WTC11 (cell line): Measurements from ENCODE around the gene CD44. TPM values are rescaled to one million over a fixed set of nuclear protein-coding genes. Genes with fewer than 3 reads are reported as not detected.

Source experiments
- ATAC-seq: fragments of 200-7000 bp; cut with Tn5 transposase; 2 replicates; pipeline ENCODE4 v1.10.0; 2021; ENCODE audit warnings: mild to moderate bottlenecking, moderate library complexity
- CTCF ChIA-PET: fragments of 300-600 bp; sonication (Branson Sonifier 250); formaldehyde crosslinking; loops from one replicate; lab custom pipeline; 2021; ENCODE audit warnings: antibody characterized with exemption; lab: Charles Lee
- POLR2A ChIA-PET: fragments of 350-600 bp; sonication (Branson Sonifier 250); formaldehyde crosslinking; loops from one replicate; lab custom pipeline; 2021; ENCODE audit warnings: antibody characterized with exemption; lab: Charles Lee
- DNase-seq: peaks from one replicate; pipeline ENCODE4 v3.0.0; 2021; ENCODE audit warnings: low spot score
- H3K27ac Mint-ChIP-seq: 2 replicates; pipeline ENCODE4 v1.8.0; 2021; ENCODE audit warnings: mixed read lengths
- H3K27me3 Mint-ChIP-seq: 2 replicates; pipeline ENCODE4 v1.8.0; 2021; ENCODE audit warnings: low read depth, mild to moderate bottlenecking, moderate library complexity, mixed read lengths
- H3K36me3 Mint-ChIP-seq: 2 replicates; pipeline ENCODE4 v1.8.0; 2021; ENCODE audit warnings: mixed read lengths
- H3K4me1 Mint-ChIP-seq: 2 replicates; pipeline ENCODE4 v1.8.0; 2022; ENCODE audit warnings: mixed read lengths
- H3K4me3 Mint-ChIP-seq: 2 replicates; pipeline ENCODE4 v1.8.0; 2021; ENCODE audit warnings: mild to moderate bottlenecking, moderate library complexity, mixed read lengths
- H3K9me3 Mint-ChIP-seq: 2 replicates; pipeline ENCODE4 v1.8.0; 2021; ENCODE audit warnings: mixed read lengths
- CREM ChIP-seq: sonication (generic); formaldehyde crosslinking; IDR thresholded peaks from 2 replicates; pipeline ENCODE4 v1.8.1; 2022; ENCODE audit warnings: mild to moderate bottlenecking, missing genetic modification reagents, moderate library complexity
- EMX1 ChIP-seq: fragments of 250-450 bp; sonication (Bioruptor Pico); IDR thresholded peaks from 2 replicates; pipeline ENCODE4 v1.8.0; 2021; ENCODE audit warnings: mild to moderate bottlenecking
- FOXJ3 ChIP-seq: sonication (generic); formaldehyde crosslinking; IDR thresholded peaks from 2 replicates; pipeline ENCODE4 v1.9.0; 2021; ENCODE audit warnings: missing genetic modification reagents, mild to moderate bottlenecking, borderline replicate concordance
- FOXK1 ChIP-seq: sonication (generic); formaldehyde crosslinking; IDR thresholded peaks from 2 replicates; pipeline ENCODE4 v1.8.0; 2022; ENCODE audit warnings: mild to moderate bottlenecking, moderate library complexity, missing genetic modification reagents
- GTF2I ChIP-seq: fragments of 250-450 bp; sonication (Bioruptor Pico); conservative IDR thresholded peaks from 2 replicates; pipeline ENCODE4 v1.4.0; 2021; ENCODE audit warnings: mild to moderate bottlenecking
- IRF2 ChIP-seq: sonication (generic); formaldehyde crosslinking; IDR thresholded peaks from 2 replicates; pipeline ENCODE4 v1.8.0; 2022; ENCODE audit warnings: low read depth, missing genetic modification reagents, borderline replicate concordance
- JAZF1 ChIP-seq: fragments of 250-450 bp; sonication (Bioruptor Pico); IDR thresholded peaks from 2 replicates; pipeline ENCODE4 v1.9.0; 2021; ENCODE audit warnings: moderate library complexity, mild to moderate bottlenecking, inconsistent platforms
- NFATC4 ChIP-seq: fragments of 250-450 bp; sonication (Bioruptor Pico); IDR thresholded peaks from 2 replicates; pipeline ENCODE4 v1.9.0; 2021; ENCODE audit warnings: mild to moderate bottlenecking
- NFE2L1 ChIP-seq: sonication (generic); formaldehyde crosslinking; IDR thresholded peaks from 2 replicates; pipeline ENCODE4 v1.8.1; 2023; ENCODE audit warnings: missing genetic modification reagents
- OVOL2 ChIP-seq: fragments of 250-450 bp; sonication (Bioruptor Pico); IDR thresholded peaks from 2 replicates; pipeline ENCODE4 v1.9.0; 2021; ENCODE audit warnings: mild to moderate bottlenecking, borderline replicate concordance
- RELA ChIP-seq: sonication (generic); formaldehyde crosslinking; IDR thresholded peaks from 2 replicates; pipeline ENCODE4 v1.8.1; 2022; ENCODE audit warnings: missing genetic modification reagents, mild to moderate bottlenecking, borderline replicate concordance
- SP1 ChIP-seq: sonication (generic); formaldehyde crosslinking; conservative IDR thresholded peaks from 2 replicates; pipeline ENCODE4 v1.8.1; 2022; ENCODE audit warnings: missing genetic modification reagents
- ZNF232 ChIP-seq: sonication (generic); formaldehyde crosslinking; IDR thresholded peaks from 2 replicates; pipeline ENCODE4 v1.8.0; 2022; ENCODE audit warnings: mild to moderate bottlenecking, missing genetic modification reagents
- ZNF423 ChIP-seq: fragments of 250-450 bp; sonication (Bioruptor Pico); IDR thresholded peaks from 2 replicates; pipeline ENCODE4 v2.1.2; 2022; ENCODE audit warnings: mild to moderate bottlenecking, moderate library complexity
- total RNA-seq: library from RNA; stranded (reverse); gene quantifications from 3 replicates; pipeline ENCODE4 v1.2.3, GENCODE V29; 2021
- TF ChIP-seq, protein P1 (sequence below): sonication (generic); formaldehyde crosslinking; IDR thresholded peaks from 2 replicates; pipeline ENCODE4 v1.8.1; 2022; ENCODE audit warnings: low read depth, missing genetic modification reagents, borderline replicate concordance
- TF ChIP-seq, protein P2 (sequence below): sonication (generic); formaldehyde crosslinking; conservative IDR thresholded peaks from 2 replicates; pipeline ENCODE4 v1.8.1; 2023; ENCODE audit warnings: mild to moderate bottlenecking, low read depth, missing genetic modification reagents, moderate library complexity
- TF ChIP-seq, protein P3 (sequence below): sonication (generic); formaldehyde crosslinking; IDR thresholded peaks from 2 replicates; pipeline ENCODE4 v1.8.0; 2022; ENCODE audit warnings: mild to moderate bottlenecking, missing genetic modification reagents
- TF ChIP-seq, protein P4 (sequence below): sonication (generic); formaldehyde crosslinking; IDR thresholded peaks from 2 replicates; pipeline ENCODE4 v1.8.0; 2023; ENCODE audit warnings: mild to moderate bottlenecking, missing genetic modification reagents
- TF ChIP-seq, protein P5 (sequence below): fragments of 250-450 bp; sonication (Bioruptor Pico); IDR thresholded peaks from 2 replicates; pipeline ENCODE4 v1.8.0; 2021; ENCODE audit warnings: mild to moderate bottlenecking
- TF ChIP-seq, protein P6 (sequence below): fragments of 250-450 bp; sonication (Bioruptor Pico); IDR thresholded peaks from 2 replicates; pipeline ENCODE4 v1.9.0; 2021; ENCODE audit warnings: mild to moderate bottlenecking
- TF ChIP-seq, protein P7 (sequence below): fragments of 250-450 bp; sonication (Bioruptor Pico); IDR thresholded peaks from 2 replicates; pipeline ENCODE4 v2.1.2; 2022; ENCODE audit warnings: mild to moderate bottlenecking, moderate library complexity

Gene CD44
- total RNA-seq, 1 experiment from 2014 or later, result 12.0 TPM

DNA sequence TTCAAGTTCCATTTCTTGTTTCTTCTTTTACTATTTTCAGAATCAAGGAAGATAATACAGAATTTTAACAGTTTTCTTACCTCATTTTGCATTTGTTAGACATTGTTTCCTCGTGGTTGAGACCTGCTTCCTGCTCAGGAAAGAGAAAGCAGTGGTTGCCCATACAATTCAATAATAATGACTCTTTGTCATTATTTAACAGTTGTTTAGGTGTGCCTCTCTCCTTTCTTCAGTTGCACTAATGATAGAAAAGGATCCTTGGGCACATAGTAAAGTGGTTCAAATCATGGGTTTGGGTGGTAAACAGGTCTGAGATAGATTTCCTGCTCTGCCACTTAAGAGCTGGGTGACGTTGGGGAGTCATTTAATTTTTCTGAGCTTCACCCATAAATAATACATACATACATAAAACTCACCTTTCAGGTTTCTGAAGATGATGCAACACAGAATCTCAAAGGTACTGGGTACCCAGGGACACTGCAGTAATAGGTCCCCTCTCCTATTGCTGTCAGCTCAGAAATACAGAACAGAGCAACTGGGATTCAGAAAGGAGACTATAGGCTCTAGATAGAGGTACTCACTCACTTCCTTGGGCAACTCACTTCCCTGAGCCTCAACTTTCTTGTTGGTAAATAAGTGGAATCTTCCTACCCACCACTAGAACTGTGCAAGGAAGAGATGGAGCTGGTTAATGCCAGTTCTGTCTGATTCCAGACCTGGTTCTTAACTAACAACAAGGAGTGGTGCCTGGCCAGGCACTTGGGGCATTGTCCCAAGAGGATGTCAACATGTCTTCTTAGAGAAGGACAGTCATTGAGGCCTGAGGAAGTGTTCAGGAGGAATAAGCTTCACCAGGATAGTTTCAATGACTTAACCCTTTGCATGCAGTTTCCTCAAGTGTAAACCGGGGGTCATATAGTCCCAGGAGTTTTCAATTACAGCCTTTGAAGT lies 34.9 kb downstream of the CD44 start (continued):
- TF ChIP-seq, protein P1, sequence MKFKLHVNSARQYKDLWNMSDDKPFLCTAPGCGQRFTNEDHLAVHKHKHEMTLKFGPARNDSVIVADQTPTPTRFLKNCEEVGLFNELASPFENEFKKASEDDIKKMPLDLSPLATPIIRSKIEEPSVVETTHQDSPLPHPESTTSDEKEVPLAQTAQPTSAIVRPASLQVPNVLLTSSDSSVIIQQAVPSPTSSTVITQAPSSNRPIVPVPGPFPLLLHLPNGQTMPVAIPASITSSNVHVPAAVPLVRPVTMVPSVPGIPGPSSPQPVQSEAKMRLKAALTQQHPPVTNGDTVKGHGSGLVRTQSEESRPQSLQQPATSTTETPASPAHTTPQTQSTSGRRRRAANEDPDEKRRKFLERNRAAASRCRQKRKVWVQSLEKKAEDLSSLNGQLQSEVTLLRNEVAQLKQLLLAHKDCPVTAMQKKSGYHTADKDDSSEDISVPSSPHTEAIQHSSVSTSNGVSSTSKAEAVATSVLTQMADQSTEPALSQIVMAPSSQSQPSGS, result no peak
- TF ChIP-seq ZNF232 (CRISPR knock-in tag), result no peak
- TF ChIP-seq NFE2L1 (CRISPR knock-in tag), result no peak
- TF ChIP-seq IRF2 (CRISPR knock-in tag), result no peak
- TF ChIP-seq, protein P2, sequence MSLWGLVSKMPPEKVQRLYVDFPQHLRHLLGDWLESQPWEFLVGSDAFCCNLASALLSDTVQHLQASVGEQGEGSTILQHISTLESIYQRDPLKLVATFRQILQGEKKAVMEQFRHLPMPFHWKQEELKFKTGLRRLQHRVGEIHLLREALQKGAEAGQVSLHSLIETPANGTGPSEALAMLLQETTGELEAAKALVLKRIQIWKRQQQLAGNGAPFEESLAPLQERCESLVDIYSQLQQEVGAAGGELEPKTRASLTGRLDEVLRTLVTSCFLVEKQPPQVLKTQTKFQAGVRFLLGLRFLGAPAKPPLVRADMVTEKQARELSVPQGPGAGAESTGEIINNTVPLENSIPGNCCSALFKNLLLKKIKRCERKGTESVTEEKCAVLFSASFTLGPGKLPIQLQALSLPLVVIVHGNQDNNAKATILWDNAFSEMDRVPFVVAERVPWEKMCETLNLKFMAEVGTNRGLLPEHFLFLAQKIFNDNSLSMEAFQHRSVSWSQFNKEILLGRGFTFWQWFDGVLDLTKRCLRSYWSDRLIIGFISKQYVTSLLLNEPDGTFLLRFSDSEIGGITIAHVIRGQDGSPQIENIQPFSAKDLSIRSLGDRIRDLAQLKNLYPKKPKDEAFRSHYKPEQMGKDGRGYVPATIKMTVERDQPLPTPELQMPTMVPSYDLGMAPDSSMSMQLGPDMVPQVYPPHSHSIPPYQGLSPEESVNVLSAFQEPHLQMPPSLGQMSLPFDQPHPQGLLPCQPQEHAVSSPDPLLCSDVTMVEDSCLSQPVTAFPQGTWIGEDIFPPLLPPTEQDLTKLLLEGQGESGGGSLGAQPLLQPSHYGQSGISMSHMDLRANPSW, result no peak
- TF ChIP-seq NFATC4, result no peak
- TF ChIP-seq GTF2I (CRISPR knock-in tag), result no peak
- TF ChIP-seq, all 79 proteins: peak for 0

DNA sequence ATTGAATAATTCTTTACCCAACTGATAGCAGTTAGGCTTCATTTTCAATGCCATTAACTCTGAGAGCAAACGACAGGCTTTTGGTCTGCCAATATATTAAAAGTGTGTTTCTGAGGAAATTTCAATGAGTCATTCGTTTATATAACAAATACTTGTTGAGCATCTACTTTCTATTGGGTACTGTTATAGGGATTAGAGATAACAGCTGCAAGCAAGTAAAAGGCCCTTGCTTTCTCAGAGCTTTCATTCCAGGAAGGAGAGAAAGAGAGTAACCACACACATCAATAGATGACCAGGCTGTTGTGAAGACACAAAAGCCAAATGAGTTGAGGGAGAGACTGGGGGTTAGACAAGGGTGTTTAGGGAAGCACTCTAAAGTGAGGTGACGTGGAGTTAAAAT lies 35.7 kb downstream of the CD44 start:
- ATAC-seq (no peak), DNase-seq (no peak)
- CTCF ChIA-PET, result no interaction called here
- TF ChIP-seq ZNF423 (CRISPR knock-in tag) (no peak), NFE2L1 (CRISPR knock-in tag) (no peak), RELA (CRISPR knock-in tag) (no peak), SP1 (CRISPR knock-in tag) (no peak), GTF2I (CRISPR knock-in tag) (no peak), FOXJ3 (CRISPR knock-in tag) (no peak), OVOL2 (CRISPR knock-in tag) (no peak), EMX1 (CRISPR knock-in tag) (no peak), JAZF1 (no peak), CREM (CRISPR knock-in tag) (no peak), FOXK1 (CRISPR knock-in tag) (no peak)
- TF ChIP-seq, protein P3, sequence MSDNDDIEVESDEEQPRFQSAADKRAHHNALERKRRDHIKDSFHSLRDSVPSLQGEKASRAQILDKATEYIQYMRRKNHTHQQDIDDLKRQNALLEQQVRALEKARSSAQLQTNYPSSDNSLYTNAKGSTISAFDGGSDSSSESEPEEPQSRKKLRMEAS, result no peak
- TF ChIP-seq, protein P4, sequence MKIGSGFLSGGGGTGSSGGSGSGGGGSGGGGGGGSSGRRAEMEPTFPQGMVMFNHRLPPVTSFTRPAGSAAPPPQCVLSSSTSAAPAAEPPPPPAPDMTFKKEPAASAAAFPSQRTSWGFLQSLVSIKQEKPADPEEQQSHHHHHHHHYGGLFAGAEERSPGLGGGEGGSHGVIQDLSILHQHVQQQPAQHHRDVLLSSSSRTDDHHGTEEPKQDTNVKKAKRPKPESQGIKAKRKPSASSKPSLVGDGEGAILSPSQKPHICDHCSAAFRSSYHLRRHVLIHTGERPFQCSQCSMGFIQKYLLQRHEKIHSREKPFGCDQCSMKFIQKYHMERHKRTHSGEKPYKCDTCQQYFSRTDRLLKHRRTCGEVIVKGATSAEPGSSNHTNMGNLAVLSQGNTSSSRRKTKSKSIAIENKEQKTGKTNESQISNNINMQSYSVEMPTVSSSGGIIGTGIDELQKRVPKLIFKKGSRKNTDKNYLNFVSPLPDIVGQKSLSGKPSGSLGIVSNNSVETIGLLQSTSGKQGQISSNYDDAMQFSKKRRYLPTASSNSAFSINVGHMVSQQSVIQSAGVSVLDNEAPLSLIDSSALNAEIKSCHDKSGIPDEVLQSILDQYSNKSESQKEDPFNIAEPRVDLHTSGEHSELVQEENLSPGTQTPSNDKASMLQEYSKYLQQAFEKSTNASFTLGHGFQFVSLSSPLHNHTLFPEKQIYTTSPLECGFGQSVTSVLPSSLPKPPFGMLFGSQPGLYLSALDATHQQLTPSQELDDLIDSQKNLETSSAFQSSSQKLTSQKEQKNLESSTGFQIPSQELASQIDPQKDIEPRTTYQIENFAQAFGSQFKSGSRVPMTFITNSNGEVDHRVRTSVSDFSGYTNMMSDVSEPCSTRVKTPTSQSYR (CRISPR knock-in tag), result no peak
- TF ChIP-seq, protein P5, sequence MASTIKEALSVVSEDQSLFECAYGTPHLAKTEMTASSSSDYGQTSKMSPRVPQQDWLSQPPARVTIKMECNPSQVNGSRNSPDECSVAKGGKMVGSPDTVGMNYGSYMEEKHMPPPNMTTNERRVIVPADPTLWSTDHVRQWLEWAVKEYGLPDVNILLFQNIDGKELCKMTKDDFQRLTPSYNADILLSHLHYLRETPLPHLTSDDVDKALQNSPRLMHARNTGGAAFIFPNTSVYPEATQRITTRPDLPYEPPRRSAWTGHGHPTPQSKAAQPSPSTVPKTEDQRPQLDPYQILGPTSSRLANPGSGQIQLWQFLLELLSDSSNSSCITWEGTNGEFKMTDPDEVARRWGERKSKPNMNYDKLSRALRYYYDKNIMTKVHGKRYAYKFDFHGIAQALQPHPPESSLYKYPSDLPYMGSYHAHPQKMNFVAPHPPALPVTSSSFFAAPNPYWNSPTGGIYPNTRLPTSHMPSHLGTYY (CRISPR knock-in tag), result no peak
- TF ChIP-seq, protein P6, sequence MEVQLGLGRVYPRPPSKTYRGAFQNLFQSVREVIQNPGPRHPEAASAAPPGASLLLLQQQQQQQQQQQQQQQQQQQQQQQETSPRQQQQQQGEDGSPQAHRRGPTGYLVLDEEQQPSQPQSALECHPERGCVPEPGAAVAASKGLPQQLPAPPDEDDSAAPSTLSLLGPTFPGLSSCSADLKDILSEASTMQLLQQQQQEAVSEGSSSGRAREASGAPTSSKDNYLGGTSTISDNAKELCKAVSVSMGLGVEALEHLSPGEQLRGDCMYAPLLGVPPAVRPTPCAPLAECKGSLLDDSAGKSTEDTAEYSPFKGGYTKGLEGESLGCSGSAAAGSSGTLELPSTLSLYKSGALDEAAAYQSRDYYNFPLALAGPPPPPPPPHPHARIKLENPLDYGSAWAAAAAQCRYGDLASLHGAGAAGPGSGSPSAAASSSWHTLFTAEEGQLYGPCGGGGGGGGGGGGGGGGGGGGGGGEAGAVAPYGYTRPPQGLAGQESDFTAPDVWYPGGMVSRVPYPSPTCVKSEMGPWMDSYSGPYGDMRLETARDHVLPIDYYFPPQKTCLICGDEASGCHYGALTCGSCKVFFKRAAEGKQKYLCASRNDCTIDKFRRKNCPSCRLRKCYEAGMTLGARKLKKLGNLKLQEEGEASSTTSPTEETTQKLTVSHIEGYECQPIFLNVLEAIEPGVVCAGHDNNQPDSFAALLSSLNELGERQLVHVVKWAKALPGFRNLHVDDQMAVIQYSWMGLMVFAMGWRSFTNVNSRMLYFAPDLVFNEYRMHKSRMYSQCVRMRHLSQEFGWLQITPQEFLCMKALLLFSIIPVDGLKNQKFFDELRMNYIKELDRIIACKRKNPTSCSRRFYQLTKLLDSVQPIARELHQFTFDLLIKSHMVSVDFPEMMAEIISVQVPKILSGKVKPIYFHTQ (CRISPR knock-in tag), result no peak
- TF ChIP-seq, protein P7, sequence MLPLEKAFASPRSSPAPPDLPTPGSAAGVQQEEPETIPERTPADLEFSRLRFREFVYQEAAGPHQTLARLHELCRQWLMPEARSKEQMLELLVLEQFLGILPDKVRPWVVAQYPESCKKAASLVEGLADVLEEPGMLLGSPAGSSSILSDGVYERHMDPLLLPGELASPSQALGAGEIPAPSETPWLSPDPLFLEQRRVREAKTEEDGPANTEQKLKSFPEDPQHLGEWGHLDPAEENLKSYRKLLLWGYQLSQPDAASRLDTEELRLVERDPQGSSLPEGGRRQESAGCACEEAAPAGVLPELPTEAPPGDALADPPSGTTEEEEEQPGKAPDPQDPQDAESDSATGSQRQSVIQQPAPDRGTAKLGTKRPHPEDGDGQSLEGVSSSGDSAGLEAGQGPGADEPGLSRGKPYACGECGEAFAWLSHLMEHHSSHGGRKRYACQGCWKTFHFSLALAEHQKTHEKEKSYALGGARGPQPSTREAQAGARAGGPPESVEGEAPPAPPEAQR (CRISPR knock-in tag), result no peak
- Mint-ChIP-seq H3K27ac (no peak overlapping the region), H3K9me3 (no peaks in the 10 kb centered on the region), H3K4me3 (no peak overlapping the region), H3K36me3 (no peaks in the 10 kb centered on the region), H3K27me3 (no peaks in the 10 kb centered on the region), H3K4me1 (peaks cover 36% of the 10 kb centered on the region)
- POLR2A ChIA-PET, result no interaction called here
